ENCODE measurements around the gene ZNF326. TPM values are rescaled to one million over a fixed set of nuclear protein-coding genes. Genes with fewer than 3 reads are reported as not detected.

The ZNF326 gene
- total RNA-seq, 1 experiment from 2014 or later, result 39.0 TPM

- Histone ChIP-seq H3K79me2 (ENCODE audit: insufficient read depth, low read length) (no peaks in the 10 kb centered on the region), H3T11ph (ENCODE audit: low read length) (no peak overlapping the region), H3K14ac (ENCODE audit: insufficient read depth, low read length) (no peak overlapping the region), H4K20me1 (ENCODE audit: control insufficient read depth, insufficient read depth, insufficient read length) (no peaks in the 10 kb centered on the region), H3K4me2 (ENCODE audit: insufficient read depth, insufficient read length, low read length) (no peak overlapping the region), H4K8ac (replicated peaks; ENCODE audit: insufficient read length, low read depth, low read length) (no peak overlapping the region), H3K27me3 (ENCODE audit: insufficient read depth, low read length) (no peaks in the 10 kb centered on the region), H2BK120ac (ENCODE audit: low read depth, low read length, poor library complexity, severe bottlenecking) (no peak overlapping the region), H2AFZ (ENCODE audit: low read length) (no peak overlapping the region), H3K23ac (ENCODE audit: insufficient read length, low read depth, low read length) (no peak overlapping the region), H3K56ac (ENCODE audit: insufficient read length, low read depth, low read length) (no peak overlapping the region), H3K27ac (ENCODE audit: insufficient read length, low read depth, low read length) (no peak overlapping the region), H2AK5ac (ENCODE audit: insufficient read length, low read length) (no peak overlapping the region), H3K23me2 (ENCODE audit: insufficient read length, low read depth, low read length, poor library complexity, severe bottlenecking) (no peaks in the 10 kb centered on the region), H2BK5ac (ENCODE audit: insufficient read length, low read length) (no peak overlapping the region), H3K9ac (ENCODE audit: extremely low read depth, insufficient read length, low read length) (no peak overlapping the region), H3K4me1 (ENCODE audit: insufficient read depth, low read length) (peaks cover 5% of the 10 kb centered on the region), H3K79me1 (ENCODE audit: insufficient read depth, low read depth, low read length, poor library complexity, severe bottlenecking) (no peaks in the 10 kb centered on the region), H2BK15ac (ENCODE audit: low read depth, low read length) (no peak overlapping the region), H2BK12ac (ENCODE audit: insufficient read length, low read depth, low read length) (no peak overlapping the region), H3K4ac (ENCODE audit: low read depth, low read length) (no peak overlapping the region), H4K5ac (ENCODE audit: insufficient read length, low read depth, low read length) (no peak overlapping the region), H4K91ac (ENCODE audit: insufficient read length, low read depth, low read length) (no peak overlapping the region), H3K9me3 (ENCODE audit: control insufficient read depth, low read depth, low read length) (no peaks in the 10 kb centered on the region), H3K18ac (ENCODE audit: insufficient read length, low read depth, low read length) (no peak overlapping the region), H2BK20ac (ENCODE audit: low read depth, low read length, poor library complexity, severe bottlenecking) (no peak overlapping the region)
- Mint-ChIP-seq H3K4me1 (peaks cover 40 to 44% of the 10 kb centered on the region in 2 experiments), H3K27ac (peak overlapping the region; percentile 37 to 90 (median 37); a peak in 3 of 7 replicates), H3K27me3 (ENCODE audit: low read depth) (peaks cover 2% of the 10 kb centered on the region; the same call in 1 of the 2 replicates), H3K36me3 (ENCODE audit: insufficient read depth in 1 of 3, low read depth in 3 of 3) (no peaks in the 10 kb centered on the region; a peak in 1 of 7 replicates), H3K9me3 (no peaks in the 10 kb centered on the region; a peak in 1 of 5 replicates), H3K4me3 (no peak overlapping the region)
- TF ChIP-seq, protein P1, sequence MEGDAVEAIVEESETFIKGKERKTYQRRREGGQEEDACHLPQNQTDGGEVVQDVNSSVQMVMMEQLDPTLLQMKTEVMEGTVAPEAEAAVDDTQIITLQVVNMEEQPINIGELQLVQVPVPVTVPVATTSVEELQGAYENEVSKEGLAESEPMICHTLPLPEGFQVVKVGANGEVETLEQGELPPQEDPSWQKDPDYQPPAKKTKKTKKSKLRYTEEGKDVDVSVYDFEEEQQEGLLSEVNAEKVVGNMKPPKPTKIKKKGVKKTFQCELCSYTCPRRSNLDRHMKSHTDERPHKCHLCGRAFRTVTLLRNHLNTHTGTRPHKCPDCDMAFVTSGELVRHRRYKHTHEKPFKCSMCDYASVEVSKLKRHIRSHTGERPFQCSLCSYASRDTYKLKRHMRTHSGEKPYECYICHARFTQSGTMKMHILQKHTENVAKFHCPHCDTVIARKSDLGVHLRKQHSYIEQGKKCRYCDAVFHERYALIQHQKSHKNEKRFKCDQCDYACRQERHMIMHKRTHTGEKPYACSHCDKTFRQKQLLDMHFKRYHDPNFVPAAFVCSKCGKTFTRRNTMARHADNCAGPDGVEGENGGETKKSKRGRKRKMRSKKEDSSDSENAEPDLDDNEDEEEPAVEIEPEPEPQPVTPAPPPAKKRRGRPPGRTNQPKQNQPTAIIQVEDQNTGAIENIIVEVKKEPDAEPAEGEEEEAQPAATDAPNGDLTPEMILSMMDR (conservative IDR thresholded peaks at IDR 0.05), result no peak
- no CpG with 5 or more reads among the region's 1 CpG for WGBS (ENCODE audit: extremely low coverage, insufficient read length, low lambda C conversion rate)
- no peak for DNase-seq
Observed at GRCh38 chr1:89949991-89950624, 44.8 kb upstream of the ZNF326 start.

Measured in H9 (cell line).